Measurements from ENCODE around the gene IGFBP4. TPM values are rescaled to one million over a fixed set of nuclear protein-coding genes. Genes with fewer than 3 reads are reported as not detected.

The IGFBP4 gene
- total and polyA plus RNA-seq, 12 donors = 65.1 to 301 (median 128) TPM

DNA sequence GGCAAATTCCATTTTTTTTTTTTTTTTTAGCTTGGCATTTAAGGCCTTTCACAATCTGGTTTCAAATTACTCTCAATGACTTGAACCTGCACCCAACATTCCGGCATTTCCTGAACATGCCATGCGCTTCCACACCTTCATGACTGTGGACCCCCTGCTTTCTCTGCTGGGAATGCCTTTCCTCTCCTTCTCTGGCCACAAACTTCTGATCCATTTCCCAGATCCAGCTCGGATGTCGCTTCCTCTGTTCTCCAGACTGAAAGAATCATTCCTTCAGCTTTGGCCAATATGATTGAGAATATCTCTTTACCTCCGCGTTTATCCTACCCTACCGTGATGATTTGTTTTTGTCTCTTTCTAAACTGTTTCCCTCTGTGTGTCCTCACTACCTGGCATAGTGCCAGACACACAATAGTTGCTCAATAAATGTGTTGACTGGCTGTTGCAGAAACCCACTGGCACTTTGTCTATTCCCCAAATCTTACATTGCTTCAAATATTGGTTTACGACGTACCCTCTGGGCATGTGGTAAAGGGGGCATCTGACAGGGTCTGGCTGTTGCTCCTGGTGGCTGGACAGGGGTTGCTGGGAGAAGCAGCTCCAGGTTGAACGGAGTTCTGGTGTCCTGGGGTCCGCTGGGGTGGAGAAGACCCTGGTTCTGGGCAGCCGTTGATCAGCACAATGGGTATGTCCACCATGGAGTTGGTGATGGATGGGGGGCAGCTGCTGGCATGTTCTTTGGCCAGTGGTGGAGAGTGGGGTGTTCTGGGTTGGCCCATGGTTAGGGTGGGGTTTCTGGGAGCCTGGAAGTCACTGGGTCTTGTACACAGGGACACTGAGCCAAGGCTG, 43.5 kb downstream of the IGFBP4 start:
- intact Hi-C loops (cut with DNase I) = loop anchor here in 1 of 10 donors (5.0 kb wide), 1 partner anchor 36 kb away; no protein-coding TSS in a partner anchor
- Histone ChIP-seq H3K4me1 (peaks cover 0 to 38% (median 0%) of the 10 kb centered on the region in 9 donors), H3K27me3 (no peaks in the 10 kb centered on the region), H3K36me3 (no peaks in the 10 kb centered on the region), H3K4me3 (no peak overlapping the region), H3K9me3 (no peaks in the 10 kb centered on the region), H3K27ac (peak overlapping the region in 3 of 10 donors; percentile 15 to 82 (median 58))
- DNase-seq (no peak), ATAC-seq (peak in 1 of 8 donors; percentile 1)
- 84 to 89% methylated on average over 12 of the region's 12 CpGs for WGBS, 2 donors
- TF ChIP-seq, protein P1, sequence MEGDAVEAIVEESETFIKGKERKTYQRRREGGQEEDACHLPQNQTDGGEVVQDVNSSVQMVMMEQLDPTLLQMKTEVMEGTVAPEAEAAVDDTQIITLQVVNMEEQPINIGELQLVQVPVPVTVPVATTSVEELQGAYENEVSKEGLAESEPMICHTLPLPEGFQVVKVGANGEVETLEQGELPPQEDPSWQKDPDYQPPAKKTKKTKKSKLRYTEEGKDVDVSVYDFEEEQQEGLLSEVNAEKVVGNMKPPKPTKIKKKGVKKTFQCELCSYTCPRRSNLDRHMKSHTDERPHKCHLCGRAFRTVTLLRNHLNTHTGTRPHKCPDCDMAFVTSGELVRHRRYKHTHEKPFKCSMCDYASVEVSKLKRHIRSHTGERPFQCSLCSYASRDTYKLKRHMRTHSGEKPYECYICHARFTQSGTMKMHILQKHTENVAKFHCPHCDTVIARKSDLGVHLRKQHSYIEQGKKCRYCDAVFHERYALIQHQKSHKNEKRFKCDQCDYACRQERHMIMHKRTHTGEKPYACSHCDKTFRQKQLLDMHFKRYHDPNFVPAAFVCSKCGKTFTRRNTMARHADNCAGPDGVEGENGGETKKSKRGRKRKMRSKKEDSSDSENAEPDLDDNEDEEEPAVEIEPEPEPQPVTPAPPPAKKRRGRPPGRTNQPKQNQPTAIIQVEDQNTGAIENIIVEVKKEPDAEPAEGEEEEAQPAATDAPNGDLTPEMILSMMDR (IDR thresholded peaks at IDR 0.05) = no peak

DNA sequence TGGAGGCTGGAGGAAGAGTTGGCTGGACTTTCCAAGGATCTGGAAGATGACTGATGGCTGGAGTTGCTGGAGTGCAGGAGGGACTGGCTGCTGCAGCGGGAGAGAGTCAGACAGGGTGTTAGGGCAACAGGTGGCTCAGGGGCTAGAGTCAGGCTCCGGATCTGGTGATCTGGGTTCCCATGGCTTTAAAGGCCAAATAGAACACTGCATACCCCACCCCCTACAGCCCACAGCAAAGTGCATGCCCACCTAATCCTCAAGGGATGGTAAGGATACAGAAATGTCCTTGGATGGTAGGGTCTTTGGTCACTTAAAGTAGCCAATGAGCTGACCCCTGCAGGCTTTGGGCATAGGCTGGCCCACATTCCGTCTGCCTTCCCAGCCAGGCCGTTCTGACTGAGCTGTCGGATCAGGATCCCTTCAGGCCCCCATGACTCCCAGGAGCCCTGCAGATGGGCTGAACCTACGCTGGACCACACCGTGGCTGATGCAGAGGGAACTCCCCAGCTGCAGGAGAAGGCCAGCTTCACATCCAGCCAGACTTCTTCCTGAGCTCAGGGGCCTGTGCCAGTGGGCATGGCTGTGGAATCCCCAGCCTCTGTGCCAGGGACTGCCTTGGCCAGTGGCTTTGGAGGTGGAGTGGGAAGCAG, 44.2 kb downstream of the IGFBP4 start:
- ATAC-seq (no peak), DNase-seq (no peak)
- Histone ChIP-seq H3K4me1 (peaks cover 0 to 33% (median 0%) of the 10 kb centered on the region in 9 donors), H3K4me3 (no peak overlapping the region), H3K27me3 (no peaks in the 10 kb centered on the region), H3K9me3 (no peaks in the 10 kb centered on the region), H3K36me3 (no peaks in the 10 kb centered on the region), H3K27ac (peak overlapping the region in 1 of 10 donors; percentile 82)
- TF ChIP-seq, protein P1 (IDR thresholded peaks at IDR 0.05) = no peak
- 88 to 92% methylated on average over 7 of the region's 7 CpGs for WGBS, 2 donors
- intact Hi-C loops (cut with DNase I) = loop anchor here in 1 of 10 donors (5.0 kb wide), 1 partner anchor 35 kb away; no protein-coding TSS in a partner anchor

DNA sequence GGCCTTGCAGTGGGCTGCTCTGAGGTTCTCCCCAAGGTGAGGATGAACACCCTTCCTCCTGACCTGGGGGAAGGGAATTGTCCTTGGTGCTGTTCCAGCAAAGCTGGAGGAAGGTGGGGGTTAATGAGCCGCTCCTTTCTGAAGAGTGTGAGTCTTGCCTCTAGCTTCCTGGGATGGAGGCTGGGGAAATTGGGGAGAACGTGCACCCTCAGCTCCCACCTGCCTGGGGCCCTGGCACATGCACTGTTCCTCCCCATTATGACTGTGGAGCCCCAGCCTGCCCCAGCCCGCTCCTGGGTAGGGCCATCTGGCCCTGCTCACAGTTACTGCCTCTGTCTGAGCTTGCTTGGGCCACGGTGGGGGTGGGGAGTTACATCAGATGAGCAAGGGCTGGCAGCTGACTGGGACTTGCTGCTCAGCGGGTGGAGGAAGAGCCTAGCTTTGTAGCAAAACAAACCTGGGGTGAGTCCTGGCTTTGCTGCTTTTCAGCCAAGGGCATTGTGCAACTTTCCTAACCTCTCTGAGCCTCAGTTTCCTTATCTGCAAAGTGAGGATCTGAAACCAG, 47.1 kb downstream of the IGFBP4 start:
- 58 to 60% methylated on average over 5 of the region's 5 CpGs for WGBS, 2 donors
- Histone ChIP-seq H3K27ac (peak overlapping the region in 2 of 10 donors; percentile 7 to 45), H3K36me3 (no peaks in the 10 kb centered on the region), H3K27me3 (no peaks in the 10 kb centered on the region), H3K9me3 (no peaks in the 10 kb centered on the region), H3K4me3 (no peak overlapping the region), H3K4me1 (peaks cover 0 to 31% (median 0%) of the 10 kb centered on the region in 9 donors)
- intact Hi-C loops (cut with DNase I) = no loop called here
- peak; percentile 38 to 40 for DNase-seq
- ATAC-seq = peak in 7 of 8 donors; percentile 36 to 63 (median 48)
- TF ChIP-seq, protein P1 (IDR thresholded peaks at IDR 0.05) = no peak

DNA sequence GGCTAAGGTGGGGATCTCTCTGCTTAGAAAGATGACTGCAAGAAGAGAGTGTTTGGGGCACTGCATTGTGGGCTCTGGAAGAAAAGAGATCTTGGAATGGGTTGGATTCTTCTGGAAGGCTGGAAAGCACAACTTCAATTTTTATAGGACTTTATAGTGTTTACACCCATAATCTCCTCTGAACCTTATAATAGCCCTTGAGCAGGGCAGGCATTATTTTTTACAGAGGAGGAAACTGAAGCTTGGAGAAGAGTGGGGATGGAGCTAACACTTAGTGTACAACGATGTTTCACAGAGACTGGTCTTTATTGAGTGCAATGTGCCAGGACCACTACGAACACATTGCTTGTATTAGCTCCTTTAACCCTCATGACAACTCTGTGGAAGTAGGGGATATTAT, 47.7 kb downstream of the IGFBP4 start:
- TF ChIP-seq, protein P1 (IDR thresholded peaks at IDR 0.05) = no peak
- WGBS, 2 donors = 87 to 95% methylated on average over 2 of the region's 2 CpGs
- no peak for ATAC-seq
- Histone ChIP-seq H3K4me1 (peaks cover 0 to 25% (median 0%) of the 10 kb centered on the region in 9 donors), H3K36me3 (no peaks in the 10 kb centered on the region), H3K4me3 (no peak overlapping the region), H3K27ac (peak overlapping the region in 1 of 10 donors; percentile 45), H3K9me3 (no peaks in the 10 kb centered on the region), H3K27me3 (no peaks in the 10 kb centered on the region)
- intact Hi-C loops (cut with DNase I) = no loop called here
- no peak for DNase-seq
